Mesodermal cell (in vitro differentiated cells): Measurements from ENCODE around the gene RUVBL2.
"Not testable (repeated sequence)": the region's sequence is repeated elsewhere in the genome, so short reads cannot be mapped to it uniquely, and the experiment has no call there.

ENCODE experiments used
- H3K27ac ChIP-seq: 2 replicates; pipeline ENCODE4 v1.7.0; 2013; ENCODE audit warnings: mild to moderate bottlenecking, low read depth, low read length, moderate library complexity; ENCODE audit not compliant: severe bottlenecking
- H3K36me3 ChIP-seq: 2 replicates; pipeline ENCODE4 v1.7.1; 2013; ENCODE audit warnings: mild to moderate bottlenecking, low read length, moderate library complexity; ENCODE audit not compliant: control insufficient read depth, insufficient read depth
- H3K4me1 ChIP-seq: one replicate; pipeline ENCODE4 v1.7.1; 2013; ENCODE audit warnings: mild to moderate bottlenecking, low read length; ENCODE audit not compliant: insufficient read depth, control insufficient read depth, poor library complexity, severe bottlenecking
- H3K4me3 ChIP-seq: 2 replicates; pipeline ENCODE4 v1.7.0; 2013; ENCODE audit warnings: low read length, control low read depth, mild to moderate bottlenecking; ENCODE audit not compliant: insufficient read depth, poor library complexity, severe bottlenecking; ENCODE audit errors: extremely low read depth
- H3K9me3 ChIP-seq: 2 replicates; pipeline ENCODE4 v1.7.1; 2013; ENCODE audit warnings: mild to moderate bottlenecking, low read length, moderate library complexity; ENCODE audit not compliant: control insufficient read depth
- WGBS, 2 experiments: methylation state at CpG; one replicate each; pipeline ENCODE4 v1.1.5; 2013; ENCODE audit warnings: missing lambda C conversion rate in 2 of 2; ENCODE audit not compliant: insufficient coverage in 2 of 2; 5-methylcytosine and 5-hydroxymethylcytosine counted together

Gene RUVBL2

GRCh38 chr19:49056101-49056901 lies 62.6 kb downstream of the RUVBL2 start:
- Histone ChIP-seq H3K4me3 (peak overlapping the region; percentile 44), H3K9me3 (no peaks in the 10 kb centered on the region), H3K27ac (no peak overlapping the region), H3K4me1 (no peaks in the 10 kb centered on the region), H3K36me3 (no peaks in the 10 kb centered on the region)
- WGBS, 2 experiments: 3% methylated on average over 43 to 51 of the region's 63 CpGs

- not testable (repeated sequence) for H3K4me1 ChIP-seq, H3K27ac ChIP-seq, H3K9me3 ChIP-seq, H3K36me3 ChIP-seq
- 23 to 32% methylated on average over 11 to 25 of the region's 34 CpGs for WGBS, 2 experiments
- H3K4me3 ChIP-seq: peak overlapping the region; percentile 44
Observed at GRCh38 chr19:49056902-49057596, 63.4 kb downstream of the RUVBL2 start.

- H3K36me3 ChIP-seq: no peaks in the 10 kb centered on the region
- peak within 1 kb of the TSS; percentile 44 for H3K4me3 ChIP-seq
- no peaks in the 10 kb centered on the region for H3K4me1 ChIP-seq
- H3K9me3 ChIP-seq: no peaks in the 10 kb centered on the region
- H3K27ac ChIP-seq: no peak within 1 kb of the TSS
- WGBS, 2 experiments: 10 to 14% methylated on average over 29 to 31 of the region's 38 CpGs
Observed at GRCh38 chr19:49057636-49058234, 64.0 kb downstream of the RUVBL2 start, which contains the start of gene CGB7. Gene CGB7, minus strand, starts transcription at chr19:49057749. Its CDS starts 2,374 bp downstream, at chr19:49055375.

- no peaks in the 10 kb centered on the region for H3K36me3 ChIP-seq
- WGBS, 2 experiments: 80 to 81% methylated on average over 7 to 8 of the region's 10 CpGs
Observed at GRCh38 chr19:49058562-49058961, 64.9 kb downstream of the RUVBL2 start.

GRCh38 chr19:49059053-49059452 lies 65.4 kb downstream of the RUVBL2 start:
- H3K4me1 ChIP-seq: no peaks in the 10 kb centered on the region
- H3K36me3 ChIP-seq: no peaks in the 10 kb centered on the region
- H3K27ac ChIP-seq: no peak overlapping the region
- 93 to 96% methylated on average over 7 to 9 of the region's 9 CpGs for WGBS, 2 experiments
- no peak overlapping the region for H3K4me3 ChIP-seq
- no peaks in the 10 kb centered on the region for H3K9me3 ChIP-seq

More at GRCh38 chr19:49058562-49058961, 64.9 kb downstream of the RUVBL2 start:
- no peaks in the 10 kb centered on the region for H3K4me1 ChIP-seq
- no peak overlapping the region for H3K27ac ChIP-seq
- H3K9me3 ChIP-seq: no peaks in the 10 kb centered on the region
- H3K4me3 ChIP-seq: no peak overlapping the region

GRCh38 chr19:49061000-49061399 lies 67.3 kb downstream of the RUVBL2 start:
- no peak overlapping the region for H3K27ac ChIP-seq
- no peaks in the 10 kb centered on the region for H3K9me3 ChIP-seq
- 80 to 89% methylated on average over 1 to 2 of the region's 2 CpGs for WGBS, 2 experiments
- no peaks in the 10 kb centered on the region for H3K36me3 ChIP-seq
- H3K4me3 ChIP-seq: no peak overlapping the region
- peaks cover 11% of the 10 kb centered on the region for H3K4me1 ChIP-seq

- no peak overlapping the region for H3K4me3 ChIP-seq
- H3K36me3 ChIP-seq: no peaks in the 10 kb centered on the region
- H3K27ac ChIP-seq: no peak overlapping the region
- H3K9me3 ChIP-seq: no peaks in the 10 kb centered on the region
- peaks cover 11% of the 10 kb centered on the region for H3K4me1 ChIP-seq
- 84 to 91% methylated on average over 20 to 25 of the region's 25 CpGs for WGBS, 2 experiments
Observed at GRCh38 chr19:49061445-49061844, 67.8 kb downstream of the RUVBL2 start.

- WGBS, 2 experiments: 68 to 76% methylated on average over 4 to 8 of the region's 10 CpGs
- Histone ChIP-seq H3K4me3 (peak overlapping the region; percentile 35), H3K36me3 (no peaks in the 10 kb centered on the region), H3K27ac (no peak overlapping the region), H3K9me3 (no peaks in the 10 kb centered on the region), H3K4me1 (peaks cover 11% of the 10 kb centered on the region)
Observed at GRCh38 chr19:49064029-49064629, 70.4 kb downstream of the RUVBL2 start.

- H3K27ac ChIP-seq: no peak within 1 kb of the TSS
- no peaks in the 10 kb centered on the region for H3K36me3 ChIP-seq
- H3K4me3 ChIP-seq: peak within 1 kb of the TSS; percentile 35
- peaks cover 11% of the 10 kb centered on the region for H3K4me1 ChIP-seq
- 0 to 4% methylated on average over 28 to 29 of the region's 53 CpGs for WGBS, 2 experiments
- H3K9me3 ChIP-seq: no peaks in the 10 kb centered on the region
Observed at GRCh38 chr19:49064768-49065611, 71.3 kb downstream of the RUVBL2 start, which contains the start of gene NTF4. Gene NTF4, minus strand, starts transcription at chr19:49064818. Its CDS starts 2,821 bp downstream, at chr19:49061997.
